ENCODE results near the gene MRPL52. TPM values are rescaled to one million over a fixed set of nuclear protein-coding genes. Genes with fewer than 3 reads are reported as not detected.

The MRPL52 gene
- total and polyA plus RNA-seq, 2 of the 13 experiments (the other 11 are each of a cell fraction or from before 2014, with no cell fraction given): 118 to 329 TPM

DNA sequence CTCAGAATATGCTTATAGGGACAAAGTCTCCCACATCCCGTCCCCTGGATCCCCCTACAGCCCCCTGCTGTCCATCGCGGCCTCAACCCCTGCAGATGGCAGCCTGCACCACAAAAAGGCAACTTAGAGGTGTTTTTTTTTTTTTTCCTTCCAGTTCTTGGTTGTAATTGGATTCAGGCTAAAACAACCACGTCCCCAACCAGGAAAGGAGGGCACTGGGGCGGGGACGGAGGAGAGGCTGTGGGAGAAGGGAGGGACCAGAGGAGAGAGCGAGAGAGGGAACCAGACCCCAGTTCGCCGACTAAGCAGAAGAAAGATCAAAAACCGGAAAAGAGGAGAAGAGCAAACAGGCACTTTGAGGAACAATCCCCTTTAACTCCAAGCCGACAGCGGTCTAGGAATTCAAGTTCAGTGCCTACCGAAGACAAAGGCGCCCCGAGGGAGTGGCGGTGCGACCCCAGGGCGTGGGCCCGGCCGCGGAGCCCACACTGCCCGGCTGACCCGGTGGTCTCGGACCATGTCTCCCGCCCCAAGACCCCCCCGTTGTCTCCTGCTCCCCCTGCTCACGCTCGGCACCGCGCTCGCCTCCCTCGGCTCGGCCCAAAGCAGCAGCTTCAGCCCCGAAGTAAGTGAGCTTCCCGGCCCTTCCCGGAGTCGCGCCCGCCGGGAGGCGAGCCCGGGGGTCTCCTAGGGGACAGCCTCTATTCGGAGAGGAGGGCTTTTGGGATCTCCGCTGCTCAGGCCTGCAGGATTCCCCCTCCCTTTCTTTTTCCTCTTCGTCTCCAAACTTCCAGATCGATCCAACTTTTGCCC, 6.8 kb downstream of the MRPL52 start, which contains the start of gene MMP14 (continued):
- peak; percentile 9; the same call in 1 of the 2 replicates for TF ChIP-seq TARDBP (CRISPR knock-in tag; IDR thresholded peaks at IDR 0.05)
- TF ChIP-seq SIX1 (CRISPR knock-in tag; IDR thresholded peaks at IDR 0.05; ENCODE audit: borderline replicate concordance): no peak
- TF ChIP-seq, protein P1, sequence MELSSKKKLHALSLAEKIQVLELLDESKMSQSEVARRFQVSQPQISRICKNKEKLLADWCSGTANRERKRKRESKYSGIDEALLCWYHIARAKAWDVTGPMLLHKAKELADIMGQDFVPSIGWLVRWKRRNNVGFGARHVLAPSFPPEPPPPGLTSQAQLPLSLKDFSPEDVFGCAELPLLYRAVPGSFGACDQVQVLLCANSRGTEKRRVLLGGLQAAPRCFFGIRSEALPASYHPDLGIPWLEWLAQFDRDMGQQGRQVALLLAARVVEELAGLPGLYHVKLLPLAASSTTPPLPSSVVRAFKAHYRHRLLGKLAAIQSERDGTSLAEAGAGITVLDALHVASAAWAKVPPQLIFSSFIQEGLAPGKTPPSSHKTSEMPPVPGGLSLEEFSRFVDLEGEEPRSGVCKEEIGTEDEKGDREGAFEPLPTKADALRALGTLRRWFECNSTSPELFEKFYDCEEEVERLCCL (CRISPR knock-in tag; IDR thresholded peaks at IDR 0.05; ENCODE audit: borderline replicate concordance): peak; percentile 62; the same call in 1 of the 2 replicates
- peak; percentile 76; the same call in 1 of the 2 replicates for TF ChIP-seq HOXA5 (CRISPR knock-in tag; IDR thresholded peaks at IDR 0.05)
- no peak for TF ChIP-seq HNRNPL (IDR thresholded peaks at IDR 0.05; ENCODE audit: low read depth, low read length)
- TF ChIP-seq SRY (CRISPR knock-in tag; IDR thresholded peaks at IDR 0.05): no peak; the same call in 1 of the 2 replicates
- TF ChIP-seq, protein P2, sequence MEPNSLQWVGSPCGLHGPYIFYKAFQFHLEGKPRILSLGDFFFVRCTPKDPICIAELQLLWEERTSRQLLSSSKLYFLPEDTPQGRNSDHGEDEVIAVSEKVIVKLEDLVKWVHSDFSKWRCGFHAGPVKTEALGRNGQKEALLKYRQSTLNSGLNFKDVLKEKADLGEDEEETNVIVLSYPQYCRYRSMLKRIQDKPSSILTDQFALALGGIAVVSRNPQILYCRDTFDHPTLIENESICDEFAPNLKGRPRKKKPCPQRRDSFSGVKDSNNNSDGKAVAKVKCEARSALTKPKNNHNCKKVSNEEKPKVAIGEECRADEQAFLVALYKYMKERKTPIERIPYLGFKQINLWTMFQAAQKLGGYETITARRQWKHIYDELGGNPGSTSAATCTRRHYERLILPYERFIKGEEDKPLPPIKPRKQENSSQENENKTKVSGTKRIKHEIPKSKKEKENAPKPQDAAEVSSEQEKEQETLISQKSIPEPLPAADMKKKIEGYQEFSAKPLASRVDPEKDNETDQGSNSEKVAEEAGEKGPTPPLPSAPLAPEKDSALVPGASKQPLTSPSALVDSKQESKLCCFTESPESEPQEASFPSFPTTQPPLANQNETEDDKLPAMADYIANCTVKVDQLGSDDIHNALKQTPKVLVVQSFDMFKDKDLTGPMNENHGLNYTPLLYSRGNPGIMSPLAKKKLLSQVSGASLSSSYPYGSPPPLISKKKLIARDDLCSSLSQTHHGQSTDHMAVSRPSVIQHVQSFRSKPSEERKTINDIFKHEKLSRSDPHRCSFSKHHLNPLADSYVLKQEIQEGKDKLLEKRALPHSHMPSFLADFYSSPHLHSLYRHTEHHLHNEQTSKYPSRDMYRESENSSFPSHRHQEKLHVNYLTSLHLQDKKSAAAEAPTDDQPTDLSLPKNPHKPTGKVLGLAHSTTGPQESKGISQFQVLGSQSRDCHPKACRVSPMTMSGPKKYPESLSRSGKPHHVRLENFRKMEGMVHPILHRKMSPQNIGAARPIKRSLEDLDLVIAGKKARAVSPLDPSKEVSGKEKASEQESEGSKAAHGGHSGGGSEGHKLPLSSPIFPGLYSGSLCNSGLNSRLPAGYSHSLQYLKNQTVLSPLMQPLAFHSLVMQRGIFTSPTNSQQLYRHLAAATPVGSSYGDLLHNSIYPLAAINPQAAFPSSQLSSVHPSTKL (CRISPR knock-in tag; IDR thresholded peaks at IDR 0.05): no peak
- no peak; the same call in 1 of the 2 replicates for TF ChIP-seq RXRA (CRISPR knock-in tag; IDR thresholded peaks at IDR 0.05)
- peak; percentile 23; the same call in 1 of the 2 replicates for TF ChIP-seq NR1H2 (CRISPR knock-in tag; IDR thresholded peaks at IDR 0.05; ENCODE audit: borderline replicate concordance, low read depth)
- no peak for TF ChIP-seq ZNF260 (CRISPR knock-in tag; IDR thresholded peaks at IDR 0.05; ENCODE audit: borderline replicate concordance, low read depth)
- TF ChIP-seq SCMH1 (CRISPR knock-in tag; IDR thresholded peaks at IDR 0.05; ENCODE audit: borderline replicate concordance): no peak
- TF ChIP-seq, protein P3, sequence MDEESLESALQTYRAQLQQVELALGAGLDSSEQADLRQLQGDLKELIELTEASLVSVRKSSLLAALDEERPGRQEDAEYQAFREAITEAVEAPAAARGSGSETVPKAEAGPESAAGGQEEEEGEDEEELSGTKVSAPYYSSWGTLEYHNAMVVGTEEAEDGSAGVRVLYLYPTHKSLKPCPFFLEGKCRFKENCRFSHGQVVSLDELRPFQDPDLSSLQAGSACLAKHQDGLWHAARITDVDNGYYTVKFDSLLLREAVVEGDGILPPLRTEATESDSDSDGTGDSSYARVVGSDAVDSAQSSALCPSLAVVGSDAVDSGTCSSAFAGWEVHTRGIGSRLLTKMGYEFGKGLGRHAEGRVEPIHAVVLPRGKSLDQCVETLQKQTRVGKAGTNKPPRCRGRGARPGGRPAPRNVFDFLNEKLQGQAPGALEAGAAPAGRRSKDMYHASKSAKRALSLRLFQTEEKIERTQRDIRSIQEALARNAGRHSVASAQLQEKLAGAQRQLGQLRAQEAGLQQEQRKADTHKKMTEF (CRISPR knock-in tag; IDR thresholded peaks at IDR 0.05): no peak
- TF ChIP-seq, protein P4, sequence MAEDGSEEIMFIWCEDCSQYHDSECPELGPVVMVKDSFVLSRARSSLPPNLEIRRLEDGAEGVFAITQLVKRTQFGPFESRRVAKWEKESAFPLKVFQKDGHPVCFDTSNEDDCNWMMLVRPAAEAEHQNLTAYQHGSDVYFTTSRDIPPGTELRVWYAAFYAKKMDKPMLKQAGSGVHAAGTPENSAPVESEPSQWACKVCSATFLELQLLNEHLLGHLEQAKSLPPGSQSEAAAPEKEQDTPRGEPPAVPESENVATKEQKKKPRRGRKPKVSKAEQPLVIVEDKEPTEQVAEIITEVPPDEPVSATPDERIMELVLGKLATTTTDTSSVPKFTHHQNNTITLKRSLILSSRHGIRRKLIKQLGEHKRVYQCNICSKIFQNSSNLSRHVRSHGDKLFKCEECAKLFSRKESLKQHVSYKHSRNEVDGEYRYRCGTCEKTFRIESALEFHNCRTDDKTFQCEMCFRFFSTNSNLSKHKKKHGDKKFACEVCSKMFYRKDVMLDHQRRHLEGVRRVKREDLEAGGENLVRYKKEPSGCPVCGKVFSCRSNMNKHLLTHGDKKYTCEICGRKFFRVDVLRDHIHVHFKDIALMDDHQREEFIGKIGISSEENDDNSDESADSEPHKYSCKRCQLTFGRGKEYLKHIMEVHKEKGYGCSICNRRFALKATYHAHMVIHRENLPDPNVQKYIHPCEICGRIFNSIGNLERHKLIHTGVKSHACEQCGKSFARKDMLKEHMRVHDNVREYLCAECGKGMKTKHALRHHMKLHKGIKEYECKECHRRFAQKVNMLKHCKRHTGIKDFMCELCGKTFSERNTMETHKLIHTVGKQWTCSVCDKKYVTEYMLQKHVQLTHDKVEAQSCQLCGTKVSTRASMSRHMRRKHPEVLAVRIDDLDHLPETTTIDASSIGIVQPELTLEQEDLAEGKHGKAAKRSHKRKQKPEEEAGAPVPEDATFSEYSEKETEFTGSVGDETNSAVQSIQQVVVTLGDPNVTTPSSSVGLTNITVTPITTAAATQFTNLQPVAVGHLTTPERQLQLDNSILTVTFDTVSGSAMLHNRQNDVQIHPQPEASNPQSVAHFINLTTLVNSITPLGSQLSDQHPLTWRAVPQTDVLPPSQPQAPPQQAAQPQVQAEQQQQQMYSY (CRISPR knock-in tag; IDR thresholded peaks at IDR 0.05): no peak; the same call in 1 of the 2 replicates
- TF ChIP-seq POLR2G (IDR thresholded peaks at IDR 0.05; ENCODE audit: low read depth, low read length): peak; percentile 37
- no peak; the same call in 1 of the 2 replicates for TF ChIP-seq KLF12 (CRISPR knock-in tag; IDR thresholded peaks at IDR 0.05; ENCODE audit: borderline replicate concordance)
- 0 out of 2 replicates have a peak, but pooled peaks have one; percentile 10 for TF ChIP-seq MTF2 (CRISPR knock-in tag; IDR thresholded peaks at IDR 0.05; ENCODE audit: borderline replicate concordance)

Data from HepG2 (cell line).